Endothelial cell of umbilical vein (primary cell): ENCODE results near the gene SLC22A4.

Source experiments
- EZH2 ChIP-seq: IDR thresholded peaks from 2 replicates; pipeline ENCODE4 v1.6.1; 2012; ENCODE audit warnings: borderline replicate concordance, low read depth, mild to moderate bottlenecking, moderate library complexity, low read length, inconsistent platforms; ENCODE audit not compliant: severe bottlenecking
- FOS ChIP-seq: IDR thresholded peaks from 2 replicates; pipeline ENCODE4 v1.6.1; 2011; ENCODE audit warnings: mild to moderate bottlenecking, low read length, moderate library complexity, borderline replicate concordance; ENCODE audit not compliant: insufficient read depth
- JUN ChIP-seq: IDR thresholded peaks from 2 replicates; pipeline ENCODE4 v1.6.1; 2011; ENCODE audit warnings: borderline replicate concordance, low read depth; ENCODE audit not compliant: insufficient read length, insufficient read depth
- POLR2A ChIP-seq: IDR thresholded peaks from 2 replicates; pipeline ENCODE4 v1.6.1; 2012; ENCODE audit warnings: low read depth, mild to moderate bottlenecking, control low read depth, low read length
- POLR2AphosphoS5 ChIP-seq: IDR thresholded peaks from 2 replicates; pipeline ENCODE4 v1.6.1; 2012; ENCODE audit warnings: low read depth, mild to moderate bottlenecking, control low read depth, low read length, moderate library complexity; ENCODE audit not compliant: insufficient read depth
- TF ChIP-seq, protein P1 (sequence below), 2 donors: IDR thresholded peaks; 1 replicate in 1 of 2; 2 replicates in 1 of 2; pipeline ENCODE4 v1.5.1; 2011; ENCODE audit warnings: low read length in 2 of 2, mild to moderate bottlenecking in 2 of 2, moderate library complexity in 2 of 2, control low read depth in 1 of 2, inconsistent platforms in 1 of 2, low read depth in 1 of 2; ENCODE audit not compliant: insufficient read depth in 1 of 2; ENCODE audit errors: extremely low read depth in 1 of 2

DNA sequence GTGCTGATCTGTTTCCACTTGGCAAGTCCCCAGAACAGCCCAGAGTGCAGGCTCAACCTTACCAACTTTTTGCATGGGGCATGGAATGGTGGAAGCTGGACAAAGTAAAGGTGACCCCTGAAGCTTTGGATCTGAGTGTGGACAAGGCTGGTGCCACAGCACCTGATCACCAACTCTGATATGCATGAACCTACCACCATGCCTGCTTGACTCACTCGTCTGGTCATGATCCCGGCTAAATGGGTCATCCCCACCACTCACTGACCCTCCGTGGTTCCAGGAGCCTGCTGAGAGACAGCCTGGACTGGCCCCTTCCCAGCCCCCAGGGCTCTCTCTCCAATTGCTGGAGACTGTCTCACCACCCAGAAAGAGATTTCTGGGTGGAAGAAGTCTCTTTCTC, 14.4 kb upstream of the SLC22A4 start:
- TF ChIP-seq POLR2A (no peak), POLR2AphosphoS5 (no peak), EZH2 (no peak), JUN (no peak), FOS (no peak)
- TF ChIP-seq, protein P1, sequence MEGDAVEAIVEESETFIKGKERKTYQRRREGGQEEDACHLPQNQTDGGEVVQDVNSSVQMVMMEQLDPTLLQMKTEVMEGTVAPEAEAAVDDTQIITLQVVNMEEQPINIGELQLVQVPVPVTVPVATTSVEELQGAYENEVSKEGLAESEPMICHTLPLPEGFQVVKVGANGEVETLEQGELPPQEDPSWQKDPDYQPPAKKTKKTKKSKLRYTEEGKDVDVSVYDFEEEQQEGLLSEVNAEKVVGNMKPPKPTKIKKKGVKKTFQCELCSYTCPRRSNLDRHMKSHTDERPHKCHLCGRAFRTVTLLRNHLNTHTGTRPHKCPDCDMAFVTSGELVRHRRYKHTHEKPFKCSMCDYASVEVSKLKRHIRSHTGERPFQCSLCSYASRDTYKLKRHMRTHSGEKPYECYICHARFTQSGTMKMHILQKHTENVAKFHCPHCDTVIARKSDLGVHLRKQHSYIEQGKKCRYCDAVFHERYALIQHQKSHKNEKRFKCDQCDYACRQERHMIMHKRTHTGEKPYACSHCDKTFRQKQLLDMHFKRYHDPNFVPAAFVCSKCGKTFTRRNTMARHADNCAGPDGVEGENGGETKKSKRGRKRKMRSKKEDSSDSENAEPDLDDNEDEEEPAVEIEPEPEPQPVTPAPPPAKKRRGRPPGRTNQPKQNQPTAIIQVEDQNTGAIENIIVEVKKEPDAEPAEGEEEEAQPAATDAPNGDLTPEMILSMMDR (IDR thresholded peaks at IDR 0.05; ENCODE audit: extremely low read depth in 1 of 2, insufficient read depth in 1 of 2, low read depth in 1 of 2, low read length in 2 of 2) = no peak
